GM10248 (cell line): Measurements from ENCODE around the gene HSPG2.
"Not testable (repeated sequence)": the region's sequence is repeated elsewhere in the genome, so short reads cannot be mapped to it uniquely, and the experiment has no call there.

Experiments
- CTCF ChIA-PET: fragments of 300-600 bp; sonication (Branson Sonifier 250); formaldehyde crosslinking; extraction: SDS; loops from one replicate; lab custom pipeline; 2021; ENCODE audit warnings: antibody characterized with exemption; lab: Yijun Ruan, JAX
- POLR2A ChIA-PET: fragments of 350-650 bp; sonication (Branson Sonifier 250); formaldehyde crosslinking; extraction: SDS; loops from one replicate; lab custom pipeline; 2020; ENCODE audit warnings: antibody characterized with exemption; lab: Yijun Ruan, JAX
- DNase-seq: peaks from one replicate; pipeline ENCODE4 v3.0.0; 2012; ENCODE audit errors: extremely low spot score
- CTCF ChIP-seq: IDR thresholded peaks from 2 replicates; pipeline ENCODE4 v1.5.1; 2012; ENCODE audit warnings: mild to moderate bottlenecking, low read depth; ENCODE audit errors: extremely low read depth, missing control alignments, control extremely low read depth

The HSPG2 gene

GRCh38 chr1:21781815-21782348 is 155.2 kb downstream of the HSPG2 start:
- no peak for TF ChIP-seq CTCF
- ChIA-PET POLR2A (interaction anchor here (0.8 to 2.2 kb wide), 3 partner anchors 11 to 19 kb away, joined by 4 to 8 read pairs (median 5); no protein-coding TSS in a partner anchor), CTCF (interaction anchor here (0.8 to 3.3 kb wide), 9 partner anchors 9 to 79 kb away, joined by 3 to 18 read pairs (median 5); no protein-coding TSS in a partner anchor)
- DNase-seq = no peak

GRCh38 chr1:21779613-21780521 is 157.2 kb downstream of the HSPG2 start:
- ChIA-PET CTCF (interaction anchor here (2.2 kb wide), 1 partner anchor 14 kb away, joined by 8 read pairs; no protein-coding TSS in a partner anchor), POLR2A (no interaction called here)
- peak; percentile 44 for DNase-seq
- no peak for TF ChIP-seq CTCF

GRCh38 chr1:21778405-21778727 is 158.7 kb downstream of the HSPG2 start:
- DNase-seq = no peak
- TF ChIP-seq CTCF = no peak
- ChIA-PET CTCF (interaction anchor here (4.7 kb wide), 1 partner anchor 12 kb away, joined by 19 read pairs; no protein-coding TSS in a partner anchor), POLR2A (interaction anchor here (0.5 to 0.7 kb wide), 3 partner anchors 247 to 1614 kb away, joined by 3 to 8 read pairs (median 6); no protein-coding TSS in a partner anchor)

GRCh38 chr1:21776925-21777324 is 160.2 kb downstream of the HSPG2 start:
- ChIA-PET CTCF (interaction anchor here (2.1 to 4.7 kb wide), 2 partner anchors 11 to 14 kb away, joined by 6 to 19 read pairs; no protein-coding TSS in a partner anchor), POLR2A (interaction anchor here (1.4 to 1.5 kb wide), 2 partner anchors 8 to 12 kb away, joined by 4 to 7 read pairs; no protein-coding TSS in a partner anchor)
- not testable (repeated sequence) for DNase-seq

- no peak for DNase-seq
- TF ChIP-seq CTCF = no peak
- CTCF ChIA-PET = interaction anchor here (2.1 to 4.7 kb wide), 2 partner anchors 10 to 13 kb away, joined by 6 to 19 read pairs; no protein-coding TSS in a partner anchor
- POLR2A ChIA-PET = interaction anchor here (1.4 to 1.5 kb wide), 2 partner anchors 9 to 11 kb away, joined by 4 to 7 read pairs; no protein-coding TSS in a partner anchor
Measured at GRCh38 chr1:21775985-21776562, 161.0 kb downstream of the HSPG2 start.

- no peak for DNase-seq
- CTCF ChIA-PET = interaction anchor here (1.1 to 4.7 kb wide), 3 partner anchors 9 to 13 kb away, joined by 3 to 19 read pairs (median 6); no protein-coding TSS in a partner anchor
- TF ChIP-seq CTCF = no peak
- POLR2A ChIA-PET = no interaction called here
Measured at GRCh38 chr1:21775550-21775914, 161.6 kb downstream of the HSPG2 start.
